Liver (tissue), 3 donors: Measurements from ENCODE around the gene THUMPD2.

Experiments
- ATF3 ChIP-seq: IDR thresholded peaks from 2 replicates; pipeline ENCODE4 v1.6.1; 2016; ENCODE audit warnings: antibody characterized with exemption
- CTCF ChIP-seq: fragments of 150-350 bp; IDR thresholded peaks from 2 replicates; pipeline ENCODE4 v1.5.1; 2017; ENCODE audit warnings: improper control_type of control experiment, low read depth, low read length; ENCODE audit not compliant: missing input control
- EGR1 ChIP-seq, 2 donors: IDR thresholded peaks; 2 replicates each; pipeline ENCODE4 v1.6.1; 2016 to 2018; ENCODE audit warnings: antibody characterized with exemption in 2 of 2, low read depth in 2 of 2
- GABPA ChIP-seq, 2 donors: IDR thresholded peaks in 1 of 2; conservative IDR thresholded peaks in 1 of 2; 2 replicates each; pipeline ENCODE4 v1.6.1; 2016; ENCODE audit warnings: antibody characterized with exemption in 2 of 2, mild to moderate bottlenecking in 1 of 2, moderate library complexity in 1 of 2
- MAX ChIP-seq: IDR thresholded peaks from 2 replicates; pipeline ENCODE4 v1.6.1; 2016; ENCODE audit warnings: antibody characterized with exemption
- RAD21 ChIP-seq, 2 donors: IDR thresholded peaks; 2 replicates each; pipeline ENCODE4 v1.6.1; 2016; ENCODE audit warnings: antibody characterized with exemption in 2 of 2, mild to moderate bottlenecking in 2 of 2
- REST ChIP-seq: IDR thresholded peaks from 2 replicates; pipeline ENCODE4 v1.6.1; 2016; ENCODE audit warnings: antibody characterized with exemption, mild to moderate bottlenecking
- SP1 ChIP-seq: IDR thresholded peaks from 2 replicates; pipeline ENCODE4 v1.6.1; 2018; ENCODE audit warnings: antibody characterized with exemption, mild to moderate bottlenecking
- TAF1 ChIP-seq: conservative IDR thresholded peaks from 2 replicates; pipeline ENCODE4 v1.6.1; 2016; ENCODE audit warnings: antibody characterized with exemption, mild to moderate bottlenecking
- YY1 ChIP-seq: IDR thresholded peaks from 2 replicates; pipeline ENCODE4 v1.6.1; 2016; ENCODE audit warnings: antibody characterized with exemption, mild to moderate bottlenecking
- donor health status: healthy.
- donor health status: healthy.

GRCh38 chr2:39708003-39708402 is 71.1 kb downstream of the THUMPD2 start:
- TF ChIP-seq ATF3 = no peak
- TF ChIP-seq CTCF = no peak
- TF ChIP-seq MAX = no peak
- no peak for TF ChIP-seq REST
- TF ChIP-seq RAD21 (IDR thresholded peaks at IDR 0.05) = no peak
- TF ChIP-seq TAF1 = no peak
- TF ChIP-seq SP1 = no peak
- TF ChIP-seq YY1 = no peak
- TF ChIP-seq GABPA (IDR thresholded peaks at IDR 0.05 in 1 of 2, conservative IDR thresholded peaks at IDR 0.05 in 1 of 2) = no peak
- no peak for TF ChIP-seq EGR1 (IDR thresholded peaks at IDR 0.05; ENCODE audit: low read depth in 2 of 2)
